Measurements from ENCODE around the gene ARHGAP23.
"Not testable (repeated sequence)": the region's sequence is repeated elsewhere in the genome, so short reads cannot be mapped to it uniquely, and the experiment has no call there.

The ARHGAP23 gene

GRCh38 chr17:38530856-38531255, 102.6 kb downstream of the ARHGAP23 start:
- DNase-seq: not testable (repeated sequence)

GRCh38 chr17:38531761-38532160, 103.5 kb downstream of the ARHGAP23 start:
- DNase-seq: not testable (repeated sequence)

- DNase-seq: no peak
Observed at GRCh38 chr17:38532451-38532850, 104.2 kb downstream of the ARHGAP23 start.

DNA sequence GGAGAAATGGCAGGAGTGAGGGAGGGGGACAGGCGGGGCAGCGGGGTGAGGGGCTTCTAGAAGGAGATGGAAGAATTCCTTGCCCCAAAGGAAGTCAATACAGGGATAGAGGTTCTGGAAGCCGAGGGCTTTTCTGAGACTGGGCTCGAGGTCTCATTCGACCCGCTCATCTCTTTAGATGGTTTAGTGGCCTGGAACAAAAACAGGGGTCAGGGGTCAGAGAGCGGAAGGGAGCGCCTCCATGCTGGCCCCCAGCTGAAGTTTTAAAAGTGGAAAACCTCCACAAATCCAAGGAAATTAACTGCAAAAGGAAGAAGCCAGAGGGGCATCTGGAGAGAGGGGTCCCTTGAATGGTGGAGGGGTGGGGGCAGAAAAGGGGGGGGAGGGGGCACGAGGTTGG, 105.0 kb downstream of the ARHGAP23 start:
- no peak for DNase-seq

GRCh38 chr17:38533866-38534497, 105.7 kb downstream of the ARHGAP23 start:
- no peak for DNase-seq

DNA sequence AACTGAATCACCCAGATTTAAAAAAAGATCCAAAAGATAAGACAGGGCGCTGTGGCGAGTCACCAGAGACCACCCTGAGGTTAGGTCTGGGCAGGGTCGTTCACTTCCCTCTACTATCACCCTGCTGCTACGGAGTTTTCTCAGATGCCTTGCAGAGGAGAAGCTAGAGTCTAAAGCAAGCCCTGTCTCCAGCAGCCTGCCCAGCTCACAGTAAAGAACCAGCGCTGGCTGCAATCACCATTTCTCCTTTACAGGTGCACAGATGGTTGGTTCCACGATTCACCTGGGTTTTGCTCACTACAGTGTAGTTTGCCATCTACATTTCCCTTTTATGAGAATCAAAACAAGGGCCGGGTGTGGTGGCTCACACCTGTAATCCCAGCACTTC, 106.2 kb downstream of the ARHGAP23 start:
- no peak for DNase-seq

DNA sequence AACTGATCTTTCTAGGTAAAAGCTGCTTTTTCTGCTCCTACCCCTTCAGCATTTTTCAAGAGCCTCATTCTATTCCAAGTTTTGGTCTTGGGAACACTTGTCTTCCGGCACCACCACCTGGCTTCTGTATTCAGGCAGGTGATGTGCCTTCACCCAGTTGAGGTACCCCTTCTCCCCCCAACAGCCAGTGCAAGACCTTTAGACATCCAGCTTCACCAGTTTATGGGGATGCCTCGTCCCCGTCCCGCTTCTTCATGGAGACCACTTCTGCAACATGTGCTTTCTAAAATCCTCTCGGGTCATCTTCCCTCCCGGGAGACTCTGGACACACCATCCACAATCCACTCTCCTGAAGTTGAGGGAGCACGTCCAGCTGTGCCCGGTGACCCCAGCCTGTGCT, 107.6 kb downstream of the ARHGAP23 start:
- no peak for DNase-seq

- DNase-seq: no peak
Observed at GRCh38 chr17:38536661-38537060, 108.4 kb downstream of the ARHGAP23 start.

- DNase-seq: no peak
Observed at GRCh38 chr17:38538906-38539305, 110.6 kb downstream of the ARHGAP23 start.

DNA sequence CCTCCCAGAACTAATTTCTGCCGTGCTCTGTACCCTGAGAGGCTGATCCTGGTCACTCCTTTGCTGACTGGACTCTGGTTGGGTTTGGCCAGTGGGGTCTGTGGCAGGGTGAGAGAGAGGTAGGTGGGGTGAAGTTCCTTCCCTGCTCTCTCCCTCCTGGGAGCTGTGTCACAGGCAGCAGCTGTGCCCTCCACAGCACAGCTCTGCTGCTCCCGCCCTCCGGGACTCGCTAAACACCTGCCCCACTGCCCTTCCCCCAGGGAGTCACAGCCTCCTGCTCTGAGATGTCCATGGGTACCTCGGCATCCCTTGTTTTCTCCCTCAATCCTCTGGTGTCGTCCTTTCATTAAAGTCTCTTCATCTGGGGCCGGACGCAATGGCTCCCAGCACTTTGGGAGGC, 111.1 kb downstream of the ARHGAP23 start:
- no peak for DNase-seq

GRCh38 chr17:38540514-38541045, 112.3 kb downstream of the ARHGAP23 start:
- DNase-seq: no peak

DNA sequence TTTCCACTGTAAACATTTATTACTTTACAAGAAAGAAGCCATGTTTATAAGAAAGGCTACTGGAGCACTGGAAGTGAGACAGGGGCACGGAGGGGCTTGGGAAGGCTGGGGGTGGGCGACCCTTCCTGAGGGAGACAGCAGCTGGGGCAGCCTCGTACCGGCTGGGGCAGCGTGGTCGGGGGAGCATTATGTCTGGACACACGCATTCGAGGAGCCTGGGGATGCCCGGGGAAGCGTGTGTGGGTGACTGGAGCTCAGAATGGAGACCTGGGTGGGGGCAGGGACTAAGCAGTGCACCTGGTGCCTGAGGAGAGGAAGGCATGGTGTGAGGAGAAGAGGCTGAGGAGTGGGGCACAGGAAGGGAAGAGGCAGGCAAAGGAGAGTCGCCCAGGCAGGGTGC, 113.0 kb downstream of the ARHGAP23 start:
- DNase-seq: no peak

GRCh38 chr17:38542286-38542685, 114.0 kb downstream of the ARHGAP23 start:
- no peak for DNase-seq

GRCh38 chr17:38543403-38544174, 115.3 kb downstream of the ARHGAP23 start:
- no peak for DNase-seq

- no peak for DNase-seq
Observed at GRCh38 chr17:38544175-38544838, 116.0 kb downstream of the ARHGAP23 start.

DNA sequence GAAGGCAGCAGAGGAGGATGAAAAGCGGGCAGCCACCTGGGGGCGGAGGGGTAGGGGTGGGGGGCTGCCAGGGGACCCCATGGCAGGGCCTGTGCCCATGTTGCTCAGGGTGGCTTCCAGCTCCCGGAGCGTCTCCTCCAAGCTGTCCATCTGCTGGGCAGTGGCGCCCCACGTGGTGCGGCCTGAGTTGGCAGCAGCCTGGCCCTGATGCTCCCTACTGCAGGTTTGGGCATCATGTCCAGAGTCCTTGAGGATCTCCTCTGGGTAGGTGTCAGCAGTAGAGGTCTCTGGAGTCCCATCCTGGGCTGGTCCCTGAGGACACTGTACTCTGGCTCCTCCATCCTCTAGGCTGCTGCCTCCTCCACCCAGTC, 116.6 kb downstream of the ARHGAP23 start:
- DNase-seq: no peak

DNA sequence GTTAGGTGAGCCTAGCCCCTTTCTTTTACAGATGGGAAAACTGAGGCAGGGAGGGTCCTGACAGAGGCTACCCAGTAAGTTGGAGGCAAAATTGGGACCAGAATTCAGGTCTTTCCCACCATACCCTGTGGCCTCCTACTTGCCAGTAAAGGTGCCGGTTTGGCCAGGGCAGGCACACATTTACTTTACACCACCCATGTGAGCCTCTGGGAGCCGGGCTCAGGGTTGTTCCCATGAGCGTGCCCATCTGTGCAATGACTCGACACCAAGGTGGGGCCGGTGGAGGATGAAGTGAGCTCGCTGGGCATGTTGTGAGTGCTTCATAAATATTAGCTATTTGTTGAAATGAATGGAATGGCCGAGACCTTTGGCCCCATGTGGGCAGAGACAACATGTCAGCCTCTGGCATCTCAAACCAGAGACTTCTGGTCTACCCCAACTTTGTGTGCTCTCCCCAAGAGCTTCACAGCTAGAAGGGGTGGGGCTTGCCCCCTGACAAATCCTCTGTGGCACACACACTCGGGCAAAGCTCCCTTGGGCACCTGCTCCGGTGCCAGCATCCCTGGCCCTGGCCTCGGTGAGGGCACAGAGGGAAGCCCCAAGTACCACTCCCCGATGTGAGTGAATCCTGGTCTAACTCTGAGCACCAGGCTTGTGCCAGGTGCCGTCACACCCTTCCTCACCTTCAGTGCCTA, 117.4 kb downstream of the ARHGAP23 start:
- DNase-seq: no peak

- DNase-seq: no peak
Observed at GRCh38 chr17:38546396-38546795, 118.1 kb downstream of the ARHGAP23 start.

GRCh38 chr17:38547444-38547843, 119.2 kb downstream of the ARHGAP23 start:
- DNase-seq: peak; percentile 14

DNA sequence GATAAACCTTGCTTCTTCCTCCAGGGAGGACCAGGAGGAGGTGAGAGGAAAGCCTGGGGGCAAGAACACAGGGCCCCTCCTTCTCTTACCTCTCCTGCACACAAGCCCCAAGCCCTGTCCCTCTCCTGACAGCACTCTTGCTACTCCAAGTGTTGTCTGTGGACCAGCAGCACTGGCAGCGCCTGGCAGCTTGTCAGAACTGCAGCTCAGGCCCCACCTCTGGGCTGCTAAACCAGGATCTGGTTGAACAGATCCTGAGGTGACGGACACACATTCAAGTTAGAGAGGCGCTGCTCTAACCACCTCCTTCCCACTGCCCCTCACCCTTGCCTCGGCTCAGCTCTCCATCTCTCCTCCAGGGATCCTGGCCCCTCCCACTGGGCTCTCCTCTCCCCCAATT, 121.0 kb downstream of the ARHGAP23 start:
- DNase-seq: no peak

GRCh38 chr17:38550661-38551060, 122.4 kb downstream of the ARHGAP23 start:
- DNase-seq: no peak

DNA sequence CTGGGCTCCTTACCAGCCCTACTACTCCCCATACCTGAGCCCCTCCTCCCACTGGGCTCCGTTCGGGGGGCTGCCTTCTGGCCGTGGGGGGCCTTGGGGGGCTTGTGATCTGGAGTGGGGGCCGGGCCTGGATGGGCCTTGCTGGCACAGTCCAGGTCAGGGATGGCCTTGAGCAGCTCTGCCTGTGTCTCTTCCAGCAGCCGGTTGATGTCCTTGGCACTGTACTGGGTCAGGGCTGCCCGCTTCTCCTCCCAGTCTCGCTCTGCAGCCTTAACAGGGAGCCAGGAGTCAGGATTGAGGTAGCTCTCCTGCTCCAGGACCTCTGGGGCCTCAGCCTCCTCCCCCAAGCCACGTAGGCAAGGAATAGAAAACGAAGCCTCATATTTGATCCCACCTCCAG, 122.9 kb downstream of the ARHGAP23 start:
- DNase-seq: no peak

- DNase-seq: no peak
Observed at GRCh38 chr17:38552343-38552742, 124.1 kb downstream of the ARHGAP23 start.

All from NK-92 treated with Interleukin-12 subunit alpha and Interleukin-12 subunit beta, amount 100 ng/mL, for 24 hours (cell line).